K562 (cell line): Measurements from ENCODE around the gene CSNK1G2.

Experiments used
- BCOR ChIP-seq: fragments of 450-650 bp; IDR thresholded peaks from 2 replicates; pipeline ENCODE4 v1.6.1; 2016
- CBX2 ChIP-seq: fragments of 200-600 bp; sonication (generic); IDR thresholded peaks from one replicate; pipeline ENCODE4 v1.6.1; 2012; ENCODE audit warnings: mild to moderate bottlenecking, low read length, inconsistent platforms; ENCODE audit not compliant: insufficient read depth, poor library complexity, severe bottlenecking
- CEBPB ChIP-seq: fragments of 450-650 bp; IDR thresholded peaks from 2 replicates; pipeline ENCODE4 v1.6.1; 2016; ENCODE audit warnings: missing genetic modification characterization, missing compliant biosample characterization
- EP300 ChIP-seq: IDR thresholded peaks from 2 replicates; pipeline ENCODE4 v1.6.1; 2012; ENCODE audit warnings: low read length, improper control_type of control experiment
- GABPB1 ChIP-seq: sonication (generic); formaldehyde crosslinking; IDR thresholded peaks from 2 replicates; pipeline ENCODE4 v1.8.0; 2022; ENCODE audit warnings: mild to moderate bottlenecking, missing genetic modification reagents
- HDAC8 ChIP-seq: fragments of 450-650 bp; IDR thresholded peaks from 2 replicates; pipeline ENCODE4 v1.6.1; 2016; ENCODE audit warnings: mild to moderate bottlenecking, missing genetic modification characterization, moderate library complexity, missing compliant biosample characterization
- RBM14 ChIP-seq: fragments of 200-400 bp; formaldehyde crosslinking; IDR thresholded peaks from 2 replicates; pipeline ENCODE4 v1.6.1; 2018; ENCODE audit warnings: low read depth, mild to moderate bottlenecking, low read length, moderate library complexity, borderline replicate concordance; ENCODE audit not compliant: insufficient read depth
- TF ChIP-seq, protein P1 (sequence below), 3 experiments: IDR thresholded peaks in 2 of 3; conservative IDR thresholded peaks in 1 of 3; 2 replicates each; pipeline ENCODE4 v1.5.1; 2011 to 2012; ENCODE audit warnings: low read length in 3 of 3, mild to moderate bottlenecking in 3 of 3, control low read depth in 2 of 3, improper control_type of control experiment in 1 of 3, inconsistent platforms in 1 of 3, low read depth in 1 of 3, mixed read lengths in 1 of 3, moderate library complexity in 1 of 3; ENCODE audit not compliant: insufficient read depth in 2 of 3

- TF ChIP-seq RBM14 (no peak), EP300 (no peak), CBX2 (no peak), BCOR (no peak), CEBPB (tag) (no peak), GABPB1 (CRISPR knock-in tag) (no peak), HDAC8 (tag) (no peak)
- TF ChIP-seq, protein P1, sequence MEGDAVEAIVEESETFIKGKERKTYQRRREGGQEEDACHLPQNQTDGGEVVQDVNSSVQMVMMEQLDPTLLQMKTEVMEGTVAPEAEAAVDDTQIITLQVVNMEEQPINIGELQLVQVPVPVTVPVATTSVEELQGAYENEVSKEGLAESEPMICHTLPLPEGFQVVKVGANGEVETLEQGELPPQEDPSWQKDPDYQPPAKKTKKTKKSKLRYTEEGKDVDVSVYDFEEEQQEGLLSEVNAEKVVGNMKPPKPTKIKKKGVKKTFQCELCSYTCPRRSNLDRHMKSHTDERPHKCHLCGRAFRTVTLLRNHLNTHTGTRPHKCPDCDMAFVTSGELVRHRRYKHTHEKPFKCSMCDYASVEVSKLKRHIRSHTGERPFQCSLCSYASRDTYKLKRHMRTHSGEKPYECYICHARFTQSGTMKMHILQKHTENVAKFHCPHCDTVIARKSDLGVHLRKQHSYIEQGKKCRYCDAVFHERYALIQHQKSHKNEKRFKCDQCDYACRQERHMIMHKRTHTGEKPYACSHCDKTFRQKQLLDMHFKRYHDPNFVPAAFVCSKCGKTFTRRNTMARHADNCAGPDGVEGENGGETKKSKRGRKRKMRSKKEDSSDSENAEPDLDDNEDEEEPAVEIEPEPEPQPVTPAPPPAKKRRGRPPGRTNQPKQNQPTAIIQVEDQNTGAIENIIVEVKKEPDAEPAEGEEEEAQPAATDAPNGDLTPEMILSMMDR (IDR thresholded peaks at IDR 0.05 in 2 of 3, conservative IDR thresholded peaks at IDR 0.05 in 1 of 3; ENCODE audit: insufficient read depth in 2 of 3, low read depth in 1 of 3, low read length in 3 of 3) = no peak
These were observed 51.8 kb downstream of the CSNK1G2 start for GRCh38 chr19:1992759-1993260.
